ENCODE results near the gene TBCD. TPM values are rescaled to one million over a fixed set of nuclear protein-coding genes. Genes with fewer than 3 reads are reported as not detected.

The TBCD gene
- total RNA-seq, 1 experiment from 2014 or later, result 94.6 TPM

- Histone ChIP-seq H3K4me3 (ENCODE audit: low read depth, low read length) (no peak overlapping the region), H3K27me3 (replicated peaks; ENCODE audit: control insufficient read depth, insufficient read depth, low read length) (no peaks in the 10 kb centered on the region), H3K36me3 (ENCODE audit: control insufficient read depth, insufficient read depth, low read length) (peaks cover 3% of the 10 kb centered on the region), H3K9me3 (no peaks in the 10 kb centered on the region), H3K4me1 (no peaks in the 10 kb centered on the region)
- Mint-ChIP-seq H3K9me3 (ENCODE audit: unreplicated experiment) (no peaks in the 10 kb centered on the region), H3K4me1 (ENCODE audit: low read depth, unreplicated experiment) (no peaks in the 10 kb centered on the region), H3K4me3 (ENCODE audit: unreplicated experiment) (no peak overlapping the region), H3K27me3 (ENCODE audit: insufficient read depth, unreplicated experiment) (no peaks in the 10 kb centered on the region), H3K36me3 (ENCODE audit: insufficient read depth, unreplicated experiment) (peaks cover 34% of the 10 kb centered on the region), H3K27ac (ENCODE audit: unreplicated experiment) (no peak overlapping the region)
- no peak for TF ChIP-seq CTCF (IDR thresholded peaks at IDR 0.05; ENCODE audit: insufficient read depth in 1 of 2, low read depth in 1 of 2, low read length in 1 of 2, severe bottlenecking in 1 of 2, unreplicated experiment in 1 of 2)
- intact Hi-C loops (cut with micrococcal nuclease; ENCODE audit: unreplicated experiment), result loop anchor here (10.0 kb wide), 1 partner anchor 321 kb away; no protein-coding TSS in a partner anchor
- DNase-seq, result no peak
- ChIA-PET POLR2A (no interaction called here), CTCF (no interaction called here)
- BruUV-seq (replicated peaks), result no TSS peak
Observed at GRCh38 chr17:82795615-82796014, 43.8 kb downstream of the TBCD start.

GRCh38 chr17:82797061-82797460 lies 45.2 kb downstream of the TBCD start:
- H3K27ac Mint-ChIP-seq (ENCODE audit: unreplicated experiment), result no peak overlapping the region
- DNase-seq, result no peak
- CTCF ChIA-PET, result no interaction called here
- Histone ChIP-seq H3K27me3 (replicated peaks; ENCODE audit: control insufficient read depth, insufficient read depth, low read length) (no peaks in the 10 kb centered on the region), H3K36me3 (ENCODE audit: control insufficient read depth, insufficient read depth, low read length) (peaks cover 5% of the 10 kb centered on the region), H3K9me3 (no peaks in the 10 kb centered on the region), H3K4me3 (ENCODE audit: low read depth, low read length) (no peak overlapping the region), H3K4me1 (no peaks in the 10 kb centered on the region)
- intact Hi-C loops (cut with micrococcal nuclease; ENCODE audit: unreplicated experiment), result loop anchor here (10.0 kb wide), 1 partner anchor 322 kb away; no protein-coding TSS in a partner anchor
- no peak for TF ChIP-seq CTCF (IDR thresholded peaks at IDR 0.05; ENCODE audit: insufficient read depth in 1 of 2, low read depth in 1 of 2, low read length in 1 of 2, severe bottlenecking in 1 of 2, unreplicated experiment in 1 of 2)
- no peaks in the 10 kb centered on the region for H3K27me3 Mint-ChIP-seq (ENCODE audit: insufficient read depth, unreplicated experiment)
- no peaks in the 10 kb centered on the region for H3K4me1 Mint-ChIP-seq (ENCODE audit: low read depth, unreplicated experiment)
- H3K36me3 Mint-ChIP-seq (ENCODE audit: insufficient read depth, unreplicated experiment), result peaks cover 43% of the 10 kb centered on the region
- POLR2A ChIA-PET, result no interaction called here
- H3K4me3 Mint-ChIP-seq (ENCODE audit: unreplicated experiment), result no peak overlapping the region
- peaks cover 14% of the 10 kb centered on the region for H3K9me3 Mint-ChIP-seq (ENCODE audit: unreplicated experiment)
- BruUV-seq (replicated peaks), result no TSS peak

GRCh38 chr17:82798752-82799151 lies 46.9 kb downstream of the TBCD start:
- Mint-ChIP-seq H3K4me1 (ENCODE audit: low read depth, unreplicated experiment) (no peaks in the 10 kb centered on the region), H3K4me3 (ENCODE audit: unreplicated experiment) (no peak overlapping the region), H3K36me3 (ENCODE audit: insufficient read depth, unreplicated experiment) (peaks cover 47% of the 10 kb centered on the region), H3K9me3 (ENCODE audit: unreplicated experiment) (peaks cover 14% of the 10 kb centered on the region), H3K27me3 (ENCODE audit: insufficient read depth, unreplicated experiment) (no peaks in the 10 kb centered on the region), H3K27ac (ENCODE audit: unreplicated experiment) (no peak overlapping the region)
- Histone ChIP-seq H3K27me3 (replicated peaks; ENCODE audit: control insufficient read depth, insufficient read depth, low read length) (no peaks in the 10 kb centered on the region), H3K36me3 (ENCODE audit: control insufficient read depth, insufficient read depth, low read length) (peaks cover 5% of the 10 kb centered on the region), H3K9me3 (no peaks in the 10 kb centered on the region), H3K4me1 (no peaks in the 10 kb centered on the region), H3K4me3 (ENCODE audit: low read depth, low read length) (no peak overlapping the region)
- TF ChIP-seq CTCF (IDR thresholded peaks at IDR 0.05; ENCODE audit: insufficient read depth in 1 of 2, low read depth in 1 of 2, low read length in 1 of 2, severe bottlenecking in 1 of 2, unreplicated experiment in 1 of 2), result no peak
- no TSS peak for BruUV-seq (replicated peaks)
- ChIA-PET CTCF (no interaction called here), POLR2A (no interaction called here)
- DNase-seq, result no peak
- intact Hi-C loops (cut with micrococcal nuclease; ENCODE audit: unreplicated experiment), result loop anchor here (10.0 kb wide), 1 partner anchor 324 kb away; no protein-coding TSS in a partner anchor

Data from Caco-2 (cell line).